NCI-H146 (cell line): ENCODE data around the gene CNOT6.

Experiments
- DNase-seq: peaks from one replicate; lab custom pipeline; 2025; lab: John Stamatoyannopoulos, UW

The CNOT6 gene

DNA sequence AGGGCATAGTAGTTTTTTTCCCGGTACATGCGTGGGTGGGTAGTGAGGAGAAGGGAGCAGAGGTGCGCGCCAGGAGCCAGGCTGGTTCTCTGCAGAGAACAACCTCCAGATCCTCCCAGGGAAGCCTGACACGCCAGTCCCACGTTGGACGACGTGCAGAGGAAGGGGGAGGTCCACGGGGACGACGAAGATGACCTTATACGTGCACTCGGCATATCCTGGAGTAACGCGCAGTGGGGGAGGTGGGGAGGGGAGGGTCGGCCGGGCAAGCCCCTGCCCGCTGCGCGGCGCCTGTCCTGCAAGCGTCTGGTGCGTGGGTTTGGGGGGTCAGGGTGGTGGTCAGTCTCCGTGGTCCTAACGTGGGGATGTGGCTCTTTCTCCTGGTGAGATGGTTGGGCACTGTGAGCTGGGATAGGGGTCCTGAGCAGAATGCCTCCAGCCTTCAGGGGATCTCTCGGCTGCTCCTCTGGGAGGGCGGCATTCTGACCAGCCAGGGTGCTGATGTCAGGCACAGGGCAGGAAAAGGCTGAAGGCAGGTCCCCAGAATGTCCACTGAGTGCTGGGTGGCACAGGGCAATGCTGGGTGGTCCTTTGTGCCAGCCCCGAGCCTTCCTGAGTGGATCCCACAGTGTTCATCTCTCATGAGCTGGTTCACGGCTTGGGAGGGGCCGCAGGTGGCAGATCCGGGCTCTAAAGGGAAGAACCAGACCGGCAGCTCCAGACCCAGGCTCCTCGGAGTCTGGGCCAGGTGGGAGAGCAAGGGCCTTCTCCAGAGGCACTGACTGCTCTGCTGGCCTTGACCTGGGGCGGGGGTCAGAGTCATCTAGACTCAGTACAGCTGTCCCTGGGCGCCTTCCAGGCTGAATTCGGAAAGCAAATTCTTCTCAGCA, 107.7 kb downstream of the CNOT6 start:
- no peak for DNase-seq

DNA sequence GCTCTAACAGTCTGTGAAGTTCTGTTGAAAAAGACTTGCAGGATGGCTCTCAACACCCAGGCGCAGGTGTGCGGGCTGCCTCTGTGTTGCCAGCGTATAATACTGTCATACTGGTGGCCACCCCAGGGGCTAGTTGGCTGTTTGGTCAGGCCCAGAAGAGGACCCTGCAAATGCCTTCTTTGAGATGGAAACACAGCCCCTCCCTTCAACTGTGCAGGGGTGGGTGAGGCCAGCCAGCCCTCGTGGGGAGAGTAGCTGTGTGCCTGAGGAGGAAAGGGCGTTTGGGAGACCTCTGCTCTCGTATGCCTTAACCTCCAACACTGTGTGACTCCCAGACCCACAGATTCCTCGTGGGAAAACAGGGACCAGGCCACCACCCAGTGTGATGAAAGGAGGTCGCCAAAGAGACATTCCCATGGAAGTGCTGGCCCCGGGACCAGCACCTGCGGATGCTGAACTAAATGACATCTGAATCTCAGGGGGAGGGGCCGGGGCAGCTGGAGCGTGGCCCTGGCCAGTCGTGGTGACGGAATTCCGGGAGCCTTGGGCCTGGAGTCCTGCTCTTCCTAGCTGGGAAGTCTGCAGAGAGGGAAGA, 108.4 kb downstream of the CNOT6 start:
- DNase-seq = no peak

- no peak for DNase-seq
Measured at GRCh38 chr5:180603076-180603594, 109.0 kb downstream of the CNOT6 start.

- DNase-seq = no peak
Measured at GRCh38 chr5:180604271-180604670, 110.1 kb downstream of the CNOT6 start.

- peak; percentile 14 for DNase-seq
Measured at GRCh38 chr5:180605554-180606214, 111.5 kb downstream of the CNOT6 start.

DNA sequence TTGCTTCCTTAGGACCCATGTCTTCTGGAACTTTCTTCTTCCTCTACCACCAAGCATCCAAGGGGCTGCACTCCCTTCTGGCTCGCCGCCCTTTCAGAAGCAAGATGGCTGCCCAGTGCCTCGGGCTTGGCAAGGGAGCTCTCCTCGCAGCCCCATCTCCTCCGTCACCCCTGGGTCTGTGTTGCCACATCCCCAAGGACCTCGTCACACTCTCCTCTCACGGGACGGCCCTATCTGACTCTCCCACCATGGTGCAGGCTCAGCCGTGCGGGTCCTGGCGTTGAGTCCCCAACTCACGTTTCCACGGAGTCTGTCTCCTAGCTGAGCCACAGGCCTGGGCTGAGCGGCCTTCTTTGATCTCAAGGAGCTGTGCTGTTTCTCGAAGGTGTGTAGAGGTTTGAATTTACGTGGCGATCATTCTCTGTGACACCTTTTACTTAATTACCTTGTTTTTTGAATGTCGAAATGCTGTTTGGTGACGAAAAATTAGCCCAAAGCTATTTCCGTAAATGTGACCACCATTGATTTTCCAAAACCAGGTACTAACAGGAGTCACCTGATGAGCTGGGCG, 112.1 kb downstream of the CNOT6 start:
- DNase-seq = no peak

DNA sequence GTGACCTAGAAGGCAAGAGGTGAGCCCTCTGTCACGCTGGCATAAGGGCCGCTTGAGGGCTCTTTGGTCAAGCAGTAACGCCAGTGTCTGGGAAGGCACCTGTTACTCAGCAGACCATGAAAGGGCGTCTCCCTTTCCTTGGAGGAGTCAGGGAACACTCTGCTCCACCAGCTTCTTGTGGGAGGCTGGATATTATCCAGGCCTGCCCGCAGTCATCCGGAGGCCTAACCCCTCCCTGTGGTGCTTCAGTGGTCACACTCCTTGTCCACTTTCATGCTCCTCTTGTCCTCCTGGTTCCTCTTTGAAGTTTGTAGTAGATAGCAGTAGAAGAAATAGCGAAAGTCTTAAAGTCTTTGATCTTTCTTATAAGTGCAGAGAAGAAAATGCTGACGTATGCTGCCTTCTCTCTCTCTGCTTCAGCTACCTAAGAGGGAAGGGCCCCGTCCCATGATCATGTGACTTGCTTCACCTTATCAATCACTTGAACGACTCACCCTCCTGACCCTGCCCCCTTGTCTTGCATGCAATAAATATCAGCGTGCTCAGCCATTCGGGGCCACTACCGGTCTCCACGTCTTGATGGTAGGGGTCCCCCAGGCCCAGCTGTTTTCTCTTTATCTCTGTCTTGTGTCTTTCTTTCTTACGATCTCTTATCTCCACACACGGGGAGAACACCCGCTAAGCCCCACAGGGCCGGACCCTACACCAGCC, 113.8 kb downstream of the CNOT6 start:
- DNase-seq = no peak

- no peak for DNase-seq
Measured at GRCh38 chr5:180608572-180609310, 114.6 kb downstream of the CNOT6 start.

DNA sequence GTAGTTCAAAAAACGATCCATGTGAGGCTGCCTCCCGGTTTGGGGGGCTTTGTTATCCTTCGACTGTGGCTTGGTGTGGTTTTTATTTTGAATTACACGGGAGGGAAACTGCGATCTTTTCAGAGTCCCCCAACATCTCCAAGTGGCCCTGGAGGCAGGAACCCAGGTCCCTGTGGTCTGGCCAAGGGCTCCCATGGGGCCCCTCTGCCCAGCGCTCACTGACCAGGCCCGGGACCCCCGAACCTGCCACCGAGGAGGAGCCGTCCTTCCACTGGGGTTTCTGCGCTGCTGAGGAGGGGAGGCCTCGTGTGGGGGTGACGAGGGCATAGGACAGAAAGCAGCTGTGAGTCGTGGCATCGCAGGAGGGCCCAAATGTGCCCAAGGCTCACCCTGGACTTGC, 115.2 kb downstream of the CNOT6 start:
- DNase-seq = no peak

DNA sequence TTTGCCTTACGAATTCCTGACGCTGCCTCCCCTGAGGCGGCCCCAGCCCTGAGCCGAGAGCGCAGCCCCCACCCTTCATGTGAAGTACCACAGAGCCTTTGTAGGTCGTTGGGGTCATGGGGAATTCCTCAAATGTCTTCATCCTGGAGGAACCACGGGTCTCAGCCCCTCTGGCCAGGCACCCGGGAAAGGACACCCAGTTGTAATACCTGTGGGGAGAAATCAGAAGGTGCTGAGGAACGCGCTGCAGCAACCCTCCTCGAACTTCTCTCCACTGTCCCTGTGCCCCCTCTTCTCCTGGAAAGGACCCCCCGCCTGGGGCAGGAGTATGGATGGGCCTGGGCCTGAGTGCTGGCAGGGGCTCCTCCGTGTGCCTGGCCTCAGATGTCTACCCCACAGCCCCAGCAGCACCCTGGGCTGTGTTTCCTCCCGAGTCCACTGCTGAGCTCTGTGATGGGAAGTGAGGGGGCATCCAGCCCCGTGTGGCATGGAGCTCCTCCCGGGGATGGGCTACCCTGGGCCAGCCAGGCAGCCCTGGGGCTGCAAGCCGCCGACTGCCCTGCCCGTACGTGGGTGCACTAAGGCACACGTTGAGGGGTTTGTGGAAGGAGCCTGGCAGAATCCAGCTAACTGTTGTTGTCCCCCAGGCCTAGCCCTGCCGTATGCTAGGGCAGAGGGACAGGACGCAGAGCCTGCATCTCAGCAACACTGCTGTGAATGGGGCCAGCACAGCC, 115.8 kb downstream of the CNOT6 start:
- DNase-seq = no peak

DNA sequence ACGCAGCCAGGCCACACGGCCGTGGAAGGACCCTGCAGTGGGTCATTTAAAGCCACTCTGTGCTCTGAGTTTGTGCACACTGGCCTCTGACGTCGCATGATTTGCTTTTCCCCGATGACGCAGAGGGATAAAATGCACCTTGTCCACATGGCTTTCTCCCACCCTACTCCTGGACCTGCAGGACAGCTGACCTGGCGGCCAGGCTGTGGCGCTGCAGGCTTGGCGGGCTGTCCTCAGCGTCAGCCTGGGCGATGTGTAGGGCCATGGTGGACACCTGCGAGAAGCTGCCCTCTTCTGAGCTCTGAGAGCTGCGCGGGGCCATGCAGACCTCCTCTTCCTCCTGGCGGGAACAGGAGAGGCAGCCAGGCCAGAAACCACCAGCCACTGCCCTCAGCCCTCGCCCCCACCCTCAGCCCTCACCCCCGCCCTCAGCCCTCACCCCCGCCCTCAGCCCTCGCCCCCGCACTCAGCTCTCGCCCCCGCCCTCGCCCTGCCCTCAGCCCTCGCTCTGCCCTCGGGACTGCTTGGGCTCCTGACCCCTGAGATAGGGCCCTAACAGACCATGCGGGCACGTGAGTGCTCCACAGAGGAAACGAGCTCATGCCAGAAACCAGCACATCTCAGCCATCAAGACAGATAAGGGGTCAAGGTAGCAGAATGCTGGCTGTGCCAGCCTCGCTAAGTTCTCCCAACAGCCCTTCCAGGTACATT, 117.1 kb downstream of the CNOT6 start:
- peak; percentile 47 for DNase-seq

DNA sequence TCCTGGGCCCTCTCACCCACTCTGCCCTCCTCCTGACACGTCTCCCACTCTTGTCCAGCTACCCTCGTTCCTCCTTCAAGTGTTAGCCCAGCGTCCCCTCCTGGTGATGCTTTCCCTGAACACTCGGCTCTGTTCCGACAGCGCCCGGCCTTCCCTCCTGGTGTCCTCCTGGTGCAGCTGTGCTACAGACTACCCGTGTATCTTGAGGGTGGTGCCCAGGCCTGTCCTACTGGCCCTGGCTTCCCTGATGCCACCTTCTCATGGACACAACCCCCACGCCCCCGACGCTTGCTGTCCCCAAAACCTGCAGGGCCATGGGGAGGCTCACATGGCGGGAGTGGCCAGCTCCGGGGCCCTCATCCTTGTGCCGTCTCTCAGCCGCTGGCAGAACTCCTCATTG, 118.5 kb downstream of the CNOT6 start:
- no peak for DNase-seq

- no peak for DNase-seq
Measured at GRCh38 chr5:180613188-180613813, 119.1 kb downstream of the CNOT6 start.

- no peak for DNase-seq
Measured at GRCh38 chr5:180613814-180614188, 119.6 kb downstream of the CNOT6 start.

DNA sequence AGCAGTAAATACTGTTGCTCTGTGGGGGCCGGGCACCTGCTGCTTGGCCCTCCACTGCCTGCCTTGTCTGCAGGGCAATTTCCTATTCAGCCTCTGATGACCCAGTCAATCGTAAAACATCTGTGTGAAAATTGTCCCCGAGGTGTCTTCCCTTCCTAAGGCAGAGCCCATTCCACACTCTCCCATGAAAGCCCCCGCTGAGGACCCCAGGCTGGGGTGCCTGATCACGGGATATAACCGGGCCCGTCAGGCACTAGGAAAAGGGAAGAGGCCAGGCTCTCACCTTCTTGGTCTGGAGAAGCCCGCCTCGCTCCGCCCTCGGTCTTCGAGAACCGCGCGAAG, 124.3 kb downstream of the CNOT6 start:
- DNase-seq = no peak

DNA sequence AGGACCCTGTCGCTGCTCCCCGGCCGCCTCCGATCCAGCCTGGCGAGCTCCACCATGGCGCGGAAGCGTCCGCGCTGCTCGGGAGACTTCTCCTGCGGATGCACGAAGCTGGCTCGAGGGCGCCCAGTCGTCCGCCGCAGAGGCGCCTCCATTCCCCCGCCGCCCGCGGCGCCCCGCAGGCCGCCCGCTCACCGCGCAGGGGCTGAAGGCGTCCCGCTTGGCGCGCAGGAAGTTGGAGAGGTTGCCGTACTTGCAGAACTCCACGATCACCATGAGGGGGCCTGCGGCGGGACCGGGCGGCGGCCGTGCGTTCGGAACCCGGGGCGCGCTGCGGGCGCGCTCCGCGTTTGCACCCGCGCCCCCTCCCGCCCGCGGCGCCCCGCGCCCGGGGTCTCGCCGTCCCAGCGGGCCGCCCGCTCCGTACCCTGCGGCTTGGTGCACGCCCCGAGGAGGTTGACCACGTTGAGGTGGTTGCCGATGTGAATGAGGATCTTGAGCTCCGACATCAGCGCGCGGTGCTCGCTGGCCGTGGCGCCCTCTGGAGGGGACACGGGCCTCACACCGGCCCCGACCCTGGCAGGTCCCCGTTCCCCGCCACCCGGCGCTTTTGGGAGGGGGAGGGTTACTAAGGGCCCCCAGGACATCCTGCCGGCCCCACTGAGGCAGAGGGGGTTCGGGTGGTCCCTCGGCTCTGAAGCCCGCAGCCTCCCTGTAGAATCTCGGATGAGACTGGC, 124.8 kb downstream of the CNOT6 start:
- peak; percentile 28 for DNase-seq

DNA sequence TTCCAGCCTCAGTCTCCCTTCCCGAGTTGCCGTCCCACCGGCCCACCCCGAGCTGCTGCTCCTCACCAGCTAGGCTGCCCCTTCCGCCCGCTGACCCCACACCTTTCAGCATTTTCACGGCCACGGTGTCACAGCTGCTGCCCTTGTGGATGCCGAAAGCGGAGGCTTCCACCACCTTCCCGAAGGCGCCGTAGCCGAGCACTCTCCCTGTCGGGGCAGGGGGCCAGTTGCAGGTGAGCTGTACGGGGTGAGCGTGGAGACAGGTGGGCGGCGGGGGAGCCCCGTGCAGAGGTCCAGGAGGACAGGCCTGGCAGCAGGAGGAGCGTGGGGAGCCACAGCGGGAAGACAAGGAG, 125.4 kb downstream of the CNOT6 start:
- DNase-seq = no peak

GRCh38 chr5:180620014-180620413, 125.8 kb downstream of the CNOT6 start:
- DNase-seq = no peak

DNA sequence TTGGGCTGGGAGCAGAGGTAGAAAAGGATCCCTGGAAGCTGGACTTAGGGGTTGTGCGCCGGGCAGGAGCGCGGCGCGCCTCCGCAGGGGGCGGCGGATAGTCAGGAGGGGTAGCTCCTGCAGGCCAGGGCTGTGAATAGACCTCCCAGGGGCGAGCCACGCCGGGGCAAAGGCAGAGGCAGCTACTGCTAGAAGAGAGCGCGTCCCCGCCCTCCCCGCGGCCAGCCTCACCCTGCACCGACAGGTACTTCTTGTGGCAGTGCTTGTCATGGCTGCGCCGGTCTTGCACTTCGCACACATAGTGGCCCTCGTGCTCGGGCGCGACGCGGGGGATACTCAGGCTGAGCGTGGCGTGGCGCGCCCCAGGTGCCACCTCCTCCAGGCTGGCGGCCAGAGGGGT, 127.1 kb downstream of the CNOT6 start:
- no peak for DNase-seq
